Loucy (cell line): Measurements from ENCODE around the gene MXD4.

ENCODE experiments used
- H2AFZ ChIP-seq: fragments of 200-600 bp; sonication (generic); 2 replicates; pipeline ENCODE4 v1.6.0; 2016; ENCODE audit warnings: antibody characterized with exemption, mild to moderate bottlenecking, low read length, moderate library complexity
- H3F3A ChIP-seq: fragments of 200-600 bp; 2 replicates; pipeline ENCODE4 v1.6.0; 2016; ENCODE audit warnings: antibody characterized with exemption, low read depth, mild to moderate bottlenecking
- H3K27me3 ChIP-seq: fragments of 200-600 bp; sonication (generic); 2 replicates; pipeline ENCODE4 v1.6.1; 2014; ENCODE audit warnings: low read length, mild to moderate bottlenecking; ENCODE audit not compliant: insufficient read depth, poor library complexity, severe bottlenecking
- H3K36me3 ChIP-seq: fragments of 200-600 bp; sonication (generic); 2 replicates; pipeline ENCODE4 v1.6.1; 2016; ENCODE audit warnings: low read length; ENCODE audit not compliant: insufficient read depth
- H3K4me1 ChIP-seq: fragments of 200-600 bp; sonication (generic); 2 replicates; pipeline ENCODE4 v1.5.1; 2014; ENCODE audit warnings: low read length, mild to moderate bottlenecking; ENCODE audit not compliant: insufficient read depth, poor library complexity, severe bottlenecking
- H3K4me2 ChIP-seq: fragments of 200-600 bp; sonication (generic); 2 replicates; pipeline ENCODE4 v1.6.0; 2014; ENCODE audit warnings: antibody characterized with exemption, low read length, low read depth, mild to moderate bottlenecking; ENCODE audit not compliant: poor library complexity, severe bottlenecking
- H3K4me3 ChIP-seq: fragments of 200-600 bp; sonication (generic); 2 replicates; pipeline ENCODE4 v1.5.1; 2014; ENCODE audit warnings: low read length, mild to moderate bottlenecking, mixed read lengths; ENCODE audit not compliant: poor library complexity, severe bottlenecking
- H3K79me2 ChIP-seq: fragments of 200-600 bp; sonication (generic); 2 replicates; pipeline ENCODE4 v1.6.1; 2014; ENCODE audit warnings: low read length; ENCODE audit not compliant: insufficient read depth
- H3K9ac ChIP-seq: fragments of 200-600 bp; sonication (generic); 2 replicates; pipeline ENCODE4 v1.6.0; 2014; ENCODE audit warnings: mild to moderate bottlenecking, low read depth, low read length, moderate library complexity; ENCODE audit not compliant: poor library complexity, severe bottlenecking
- H3K9me2 ChIP-seq: fragments of 200-600 bp; sonication (generic); replicated peaks from 2 replicates; pipeline ENCODE4 v1.6.1; 2016; ENCODE audit warnings: low read depth, low read length, mixed read lengths
- H3K9me3 ChIP-seq: fragments of 200-600 bp; sonication (generic); 2 replicates; pipeline ENCODE4 v1.6.1; 2014; ENCODE audit warnings: mild to moderate bottlenecking, antibody characterized with exemption, low read length, low read depth; ENCODE audit not compliant: insufficient read depth
- H4K20me1 ChIP-seq: fragments of 200-600 bp; sonication (generic); 2 replicates; pipeline ENCODE4 v1.6.0; 2014; ENCODE audit warnings: antibody characterized with exemption, low read length, mild to moderate bottlenecking; ENCODE audit not compliant: insufficient read depth, poor library complexity, severe bottlenecking
- EZH2phosphoT487 ChIP-seq: fragments of 200-600 bp; IDR thresholded peaks from 2 replicates; pipeline ENCODE4 v1.6.1; 2018; ENCODE audit warnings: antibody characterized with exemption, mild to moderate bottlenecking, moderate library complexity, borderline replicate concordance
- TF ChIP-seq, protein P1 (sequence below): fragments of 200-600 bp; sonication (generic); conservative IDR thresholded peaks from 2 replicates; pipeline ENCODE4 v1.5.1; 2014; ENCODE audit warnings: mild to moderate bottlenecking, antibody characterized with exemption, low read length

MXD4 gene

DNA sequence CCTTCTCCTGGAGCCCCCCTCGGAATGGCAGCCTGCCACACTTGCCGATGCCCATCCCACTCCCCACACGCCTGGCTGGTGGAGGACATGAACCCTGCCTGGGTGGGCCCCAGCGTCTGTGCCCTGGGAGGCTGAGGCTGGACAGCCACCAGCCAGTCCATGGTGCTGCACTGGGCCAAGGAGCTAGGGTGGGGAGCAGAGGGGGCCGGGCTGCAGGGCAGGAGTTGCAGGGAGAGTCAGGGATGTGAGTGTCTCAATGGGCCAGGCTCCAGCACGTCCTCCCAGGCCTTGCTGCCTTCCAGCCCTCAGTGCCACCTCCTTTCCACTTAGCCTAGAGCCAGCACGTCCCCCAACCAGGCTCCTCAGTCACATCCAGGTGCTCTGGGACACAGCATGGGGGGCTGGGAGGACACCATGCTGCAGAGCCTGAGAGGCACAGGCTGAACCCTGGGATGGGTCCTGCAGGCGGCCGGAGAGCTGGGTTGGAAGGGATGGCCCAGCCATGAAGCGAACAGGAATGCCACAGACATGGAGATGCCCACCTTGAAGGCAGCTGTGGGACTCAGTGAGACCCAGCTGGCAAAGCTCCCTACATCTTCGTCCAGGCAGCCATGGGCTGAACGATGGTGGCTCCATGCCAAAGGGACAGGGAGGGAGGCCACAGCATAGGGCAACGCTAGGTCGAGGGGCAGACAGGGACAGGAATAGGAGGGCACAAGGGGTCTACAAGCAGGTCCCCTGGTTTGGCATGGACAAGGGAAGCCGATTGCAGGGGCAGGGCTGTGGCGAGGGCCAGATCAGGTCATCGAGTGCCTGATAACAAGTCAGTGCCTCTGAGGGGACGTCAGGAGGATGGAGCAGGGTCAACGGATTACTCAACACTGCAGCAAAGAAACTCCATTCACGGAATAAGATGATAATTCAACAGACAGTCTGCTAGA lies 30.1 kb upstream of the MXD4 start:
- Histone ChIP-seq H3K27me3 (no peaks in the 10 kb centered on the region), H3K9me3 (no peaks in the 10 kb centered on the region), H3K9me2 (no peaks in the 10 kb centered on the region), H3K9ac (peak overlapping the region; percentile 69), H3K4me1 (peaks cover 59% of the 10 kb centered on the region), H3K36me3 (no peaks in the 10 kb centered on the region), H3K79me2 (no peaks in the 10 kb centered on the region), H3F3A (no peaks in the 10 kb centered on the region), H3K4me2 (peak overlapping the region; percentile 71), H3K4me3 (peak overlapping the region; percentile 54), H4K20me1 (no peaks in the 10 kb centered on the region), H2AFZ (peak overlapping the region; percentile 71; the same call in 1 of the 2 replicates)
- no peak for TF ChIP-seq EZH2phosphoT487
- TF ChIP-seq, protein P1, sequence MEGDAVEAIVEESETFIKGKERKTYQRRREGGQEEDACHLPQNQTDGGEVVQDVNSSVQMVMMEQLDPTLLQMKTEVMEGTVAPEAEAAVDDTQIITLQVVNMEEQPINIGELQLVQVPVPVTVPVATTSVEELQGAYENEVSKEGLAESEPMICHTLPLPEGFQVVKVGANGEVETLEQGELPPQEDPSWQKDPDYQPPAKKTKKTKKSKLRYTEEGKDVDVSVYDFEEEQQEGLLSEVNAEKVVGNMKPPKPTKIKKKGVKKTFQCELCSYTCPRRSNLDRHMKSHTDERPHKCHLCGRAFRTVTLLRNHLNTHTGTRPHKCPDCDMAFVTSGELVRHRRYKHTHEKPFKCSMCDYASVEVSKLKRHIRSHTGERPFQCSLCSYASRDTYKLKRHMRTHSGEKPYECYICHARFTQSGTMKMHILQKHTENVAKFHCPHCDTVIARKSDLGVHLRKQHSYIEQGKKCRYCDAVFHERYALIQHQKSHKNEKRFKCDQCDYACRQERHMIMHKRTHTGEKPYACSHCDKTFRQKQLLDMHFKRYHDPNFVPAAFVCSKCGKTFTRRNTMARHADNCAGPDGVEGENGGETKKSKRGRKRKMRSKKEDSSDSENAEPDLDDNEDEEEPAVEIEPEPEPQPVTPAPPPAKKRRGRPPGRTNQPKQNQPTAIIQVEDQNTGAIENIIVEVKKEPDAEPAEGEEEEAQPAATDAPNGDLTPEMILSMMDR: no peak

DNA sequence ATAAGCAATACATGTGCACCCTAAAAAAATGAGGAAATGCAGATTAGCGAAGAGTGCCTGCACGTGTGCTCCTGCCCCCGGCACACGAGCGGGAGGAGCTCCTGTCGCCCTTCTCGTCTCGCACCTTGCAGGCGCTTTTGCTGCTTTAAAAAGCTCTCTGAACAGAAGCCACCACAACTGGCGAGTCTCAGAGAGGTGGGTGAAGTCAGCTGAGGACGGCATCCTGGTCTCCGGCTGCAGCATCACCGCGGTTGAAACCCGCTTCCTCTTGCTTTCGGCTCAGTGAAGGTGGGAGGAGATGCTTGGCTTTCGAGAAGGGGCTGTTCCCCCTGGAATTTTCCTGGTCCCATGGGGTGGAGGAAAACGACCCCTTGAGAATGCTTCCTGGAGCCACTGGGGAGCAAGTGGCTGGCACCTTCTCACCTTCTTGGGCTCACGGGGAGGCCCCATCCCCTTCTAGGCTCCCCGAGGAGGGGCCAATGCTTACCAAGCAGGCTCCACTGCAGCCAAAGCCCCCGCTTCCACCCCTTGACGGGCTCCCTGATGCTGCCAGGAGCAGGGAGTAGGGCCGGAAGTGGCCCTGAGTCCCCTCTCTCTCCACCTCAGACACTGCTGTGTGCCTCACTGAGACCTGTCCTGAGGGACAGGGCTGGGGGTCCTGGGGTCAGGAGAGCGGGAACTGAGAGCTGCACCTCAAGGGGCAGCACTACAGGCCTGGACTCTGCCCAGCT lies 29.2 kb upstream of the MXD4 start:
- Histone ChIP-seq H3K9me3 (no peaks in the 10 kb centered on the region), H3K79me2 (no peaks in the 10 kb centered on the region), H3K4me2 (peak overlapping the region; percentile 71), H3K27me3 (no peaks in the 10 kb centered on the region), H3K36me3 (no peaks in the 10 kb centered on the region), H3K4me1 (peaks cover 57% of the 10 kb centered on the region), H3K4me3 (peak overlapping the region; percentile 54), H2AFZ (peak overlapping the region; percentile 71), H3K9me2 (no peaks in the 10 kb centered on the region), H3F3A (no peaks in the 10 kb centered on the region), H4K20me1 (no peaks in the 10 kb centered on the region), H3K9ac (peak overlapping the region; percentile 69)
- TF ChIP-seq EZH2phosphoT487: no peak
- TF ChIP-seq, protein P1: no peak

DNA sequence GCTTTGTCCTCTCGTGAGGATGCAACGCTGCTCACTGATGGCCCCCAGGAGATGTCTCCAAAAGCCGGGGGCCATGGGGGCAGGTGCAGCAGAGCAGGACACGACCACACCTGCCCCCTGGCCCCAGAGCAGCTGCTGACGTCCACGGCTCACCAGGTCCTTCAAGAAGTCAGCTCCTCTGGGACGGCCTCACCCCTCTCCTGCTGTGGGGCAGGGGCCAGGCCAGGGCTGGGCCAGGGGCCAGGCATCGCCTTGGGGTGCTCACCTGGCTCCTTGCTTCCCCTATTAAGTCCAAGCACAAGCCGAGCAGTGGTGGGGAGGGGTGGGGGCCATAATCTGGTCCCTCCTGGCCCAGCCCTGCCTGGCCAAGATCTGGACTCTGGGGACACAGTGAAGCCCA lies 28.6 kb upstream of the MXD4 start:
- peak overlapping the region; percentile 71 for H3K4me2 ChIP-seq
- no peak for TF ChIP-seq EZH2phosphoT487
- TF ChIP-seq, protein P1: no peak

More for the DNA sequence above, 28.6 kb upstream of the MXD4 start:
- peak overlapping the region; percentile 27 for H2AFZ ChIP-seq
- H3K9me2 ChIP-seq: no peaks in the 10 kb centered on the region
- H3K9me3 ChIP-seq: no peaks in the 10 kb centered on the region
- H3K36me3 ChIP-seq: no peaks in the 10 kb centered on the region
- H3K27me3 ChIP-seq: no peaks in the 10 kb centered on the region
- no peaks in the 10 kb centered on the region for H4K20me1 ChIP-seq
- H3K79me2 ChIP-seq: no peaks in the 10 kb centered on the region
- peak overlapping the region; percentile 54 for H3K4me3 ChIP-seq
- peaks cover 57% of the 10 kb centered on the region for H3K4me1 ChIP-seq
- no peaks in the 10 kb centered on the region for H3F3A ChIP-seq
- H3K9ac ChIP-seq: peak overlapping the region; percentile 69
